ENCODE measurements around the gene CMAS.
"Not testable (repeated sequence)": the region's sequence is repeated elsewhere in the genome, so short reads cannot be mapped to it uniquely, and the experiment has no call there.

Gene CMAS

GRCh38 chr12:22047494-22047893 is 1.5 kb downstream of the CMAS start:
- Histone ChIP-seq H3K27ac (ENCODE audit: low read depth, low read length) (peak overlapping the region; percentile 22), H3K4me3 (ENCODE audit: low read length) (peak overlapping the region; percentile 75), H3K9ac (ENCODE audit: low read depth, low read length) (no peak overlapping the region; the same call in 1 of the 2 replicates)

GRCh38 chr12:22048351-22049041 is 2.5 kb downstream of the CMAS start:
- peaks cover 32% of the 10 kb centered on the region for H3K4me1 ChIP-seq (ENCODE audit: insufficient read depth, low read length)

More at GRCh38 chr12:22047494-22047893, 1.5 kb downstream of the CMAS start:
- Histone ChIP-seq H3K36me3 (ENCODE audit: insufficient read depth, low read length) (peaks cover 17% of the 10 kb centered on the region), H3K4me1 (ENCODE audit: insufficient read depth, low read length) (peaks cover 32% of the 10 kb centered on the region), H3K9me3 (ENCODE audit: insufficient read depth, low read depth, low read length) (no peaks in the 10 kb centered on the region), H3K27me3 (ENCODE audit: insufficient read depth, low read length) (no peaks in the 10 kb centered on the region)
- WGBS, result 91% methylated on average over 1 of the region's 2 CpGs

GRCh38 chr12:22050078-22050477 is 4.1 kb downstream of the CMAS start:
- Histone ChIP-seq H3K9me3 (ENCODE audit: insufficient read depth, low read depth, low read length) (no peaks in the 10 kb centered on the region), H3K9ac (ENCODE audit: low read depth, low read length) (no peak overlapping the region), H3K36me3 (ENCODE audit: insufficient read depth, low read length) (peaks cover 24% of the 10 kb centered on the region), H3K27ac (ENCODE audit: low read depth, low read length) (no peak overlapping the region), H3K27me3 (ENCODE audit: insufficient read depth, low read length) (no peaks in the 10 kb centered on the region), H3K4me1 (ENCODE audit: insufficient read depth, low read length) (peaks cover 32% of the 10 kb centered on the region), H3K4me3 (ENCODE audit: low read length) (no peak overlapping the region)
- 95% methylated on average over 4 of the region's 4 CpGs for WGBS

More at GRCh38 chr12:22048351-22049041, 2.5 kb downstream of the CMAS start:
- H3K9me3 ChIP-seq (ENCODE audit: insufficient read depth, low read depth, low read length), result no peaks in the 10 kb centered on the region
- peak overlapping the region; percentile 75 for H3K4me3 ChIP-seq (ENCODE audit: low read length)
- H3K36me3 ChIP-seq (ENCODE audit: insufficient read depth, low read length), result peaks cover 17% of the 10 kb centered on the region
- 68% methylated on average over 4 of the region's 4 CpGs for WGBS
- H3K27ac ChIP-seq (ENCODE audit: low read depth, low read length), result peak overlapping the region; percentile 73
- 0 out of 2 replicates have a peak overlapping the region, but pooled peaks have one; percentile 11 for H3K9ac ChIP-seq (ENCODE audit: low read depth, low read length)
- no peaks in the 10 kb centered on the region for H3K27me3 ChIP-seq (ENCODE audit: insufficient read depth, low read length)

- Histone ChIP-seq H3K27me3 (ENCODE audit: insufficient read depth, low read length) (no peaks in the 10 kb centered on the region), H3K4me1 (ENCODE audit: insufficient read depth, low read length) (peaks cover 32% of the 10 kb centered on the region), H3K4me3 (ENCODE audit: low read length) (no peak overlapping the region), H3K9ac (ENCODE audit: low read depth, low read length) (no peak overlapping the region), H3K27ac (ENCODE audit: low read depth, low read length) (no peak overlapping the region), H3K36me3 (ENCODE audit: insufficient read depth, low read length) (peaks cover 35% of the 10 kb centered on the region), H3K9me3 (ENCODE audit: insufficient read depth, low read depth, low read length) (no peaks in the 10 kb centered on the region)
These were observed 5.2 kb downstream of the CMAS start for GRCh38 chr12:22051114-22051698.

DNA sequence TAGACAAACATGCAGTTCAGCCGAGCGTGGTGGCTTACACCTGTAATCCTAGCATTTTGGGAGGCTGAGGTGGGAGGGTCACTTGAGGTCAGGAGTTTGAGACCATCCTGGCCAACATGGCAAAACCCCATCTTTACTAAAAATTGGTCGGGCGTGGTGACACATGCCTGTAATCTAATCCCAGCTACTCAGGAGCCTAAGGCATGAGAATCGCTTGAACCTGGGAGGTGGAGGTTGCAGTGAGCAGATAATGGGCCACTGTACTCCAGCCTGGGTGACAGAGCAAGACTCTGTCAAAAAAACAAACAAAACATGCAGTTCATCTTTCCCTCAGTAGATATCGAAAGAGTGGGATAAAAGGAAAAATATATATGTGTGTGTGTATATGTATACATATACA is 7.0 kb downstream of the CMAS start:
- H3K27ac ChIP-seq (ENCODE audit: low read depth, low read length); H3K9me3 ChIP-seq (ENCODE audit: insufficient read depth, low read depth, low read length); H3K9ac ChIP-seq (ENCODE audit: low read depth, low read length); H3K4me3 ChIP-seq (ENCODE audit: low read length); H3K27me3 ChIP-seq (ENCODE audit: insufficient read depth, low read length): not testable (repeated sequence)
- H3K4me1 ChIP-seq (ENCODE audit: insufficient read depth, low read length), result peaks cover 22% of the 10 kb centered on the region
- H3K36me3 ChIP-seq (ENCODE audit: insufficient read depth, low read length), result peaks cover 50% of the 10 kb centered on the region
- 94% methylated on average over 3 of the region's 6 CpGs for WGBS

DNA sequence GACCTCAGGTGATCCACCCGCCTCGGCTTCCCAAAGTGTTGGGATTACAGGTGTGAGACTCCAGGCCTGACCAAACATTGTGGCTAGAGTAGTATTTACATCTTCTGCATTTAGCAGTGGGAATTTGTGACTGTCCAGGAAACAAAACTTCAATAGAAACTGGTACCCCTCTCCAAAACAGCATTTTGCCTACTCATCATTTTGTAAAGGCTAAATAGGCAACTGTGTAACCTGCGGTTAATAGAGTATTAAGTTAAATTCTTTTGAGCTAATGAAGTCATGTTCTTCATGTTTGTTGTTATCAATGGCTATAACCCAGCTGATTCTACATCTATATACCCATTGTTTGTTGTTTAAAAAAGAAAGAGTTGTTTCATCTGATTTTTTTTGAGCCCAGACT is 8.1 kb downstream of the CMAS start:
- no peak overlapping the region for H3K27ac ChIP-seq (ENCODE audit: low read depth, low read length)
- H3K36me3 ChIP-seq (ENCODE audit: insufficient read depth, low read length), result peaks cover 57% of the 10 kb centered on the region
- WGBS, result 97% methylated on average over 2 of the region's 3 CpGs
- H3K27me3 ChIP-seq (ENCODE audit: insufficient read depth, low read length), result no peaks in the 10 kb centered on the region
- peaks cover 11% of the 10 kb centered on the region for H3K4me1 ChIP-seq (ENCODE audit: insufficient read depth, low read length)
- no peaks in the 10 kb centered on the region for H3K9me3 ChIP-seq (ENCODE audit: insufficient read depth, low read depth, low read length)
- no peak overlapping the region for H3K4me3 ChIP-seq (ENCODE audit: low read length)
- H3K9ac ChIP-seq (ENCODE audit: low read depth, low read length), result no peak overlapping the region

GRCh38 chr12:22056607-22057006 is 10.6 kb downstream of the CMAS start:
- Histone ChIP-seq H3K4me1 (ENCODE audit: insufficient read depth, low read length) (no peaks in the 10 kb centered on the region), H3K27ac (ENCODE audit: low read depth, low read length) (no peak overlapping the region), H3K4me3 (ENCODE audit: low read length) (no peak overlapping the region), H3K9ac (ENCODE audit: low read depth, low read length) (no peak overlapping the region), H3K9me3 (ENCODE audit: insufficient read depth, low read depth, low read length) (no peaks in the 10 kb centered on the region), H3K36me3 (ENCODE audit: insufficient read depth, low read length) (peaks cover 68% of the 10 kb centered on the region), H3K27me3 (ENCODE audit: insufficient read depth, low read length) (no peaks in the 10 kb centered on the region)
- WGBS, result 100% methylated on average over 2 of the region's 2 CpGs

- H3K4me1 ChIP-seq (ENCODE audit: insufficient read depth, low read length), result no peaks in the 10 kb centered on the region
- no peak overlapping the region for H3K4me3 ChIP-seq (ENCODE audit: low read length)
- H3K9ac ChIP-seq (ENCODE audit: low read depth, low read length), result no peak overlapping the region
- 91% methylated on average over 2 of the region's 2 CpGs for WGBS
- no peak overlapping the region for H3K27ac ChIP-seq (ENCODE audit: low read depth, low read length)
- no peaks in the 10 kb centered on the region for H3K27me3 ChIP-seq (ENCODE audit: insufficient read depth, low read length)
- H3K9me3 ChIP-seq (ENCODE audit: insufficient read depth, low read depth, low read length), result no peaks in the 10 kb centered on the region
- peaks cover 96% of the 10 kb centered on the region for H3K36me3 ChIP-seq (ENCODE audit: insufficient read depth, low read length)
These were observed 14.1 kb downstream of the CMAS start for GRCh38 chr12:22059976-22060647.

DNA sequence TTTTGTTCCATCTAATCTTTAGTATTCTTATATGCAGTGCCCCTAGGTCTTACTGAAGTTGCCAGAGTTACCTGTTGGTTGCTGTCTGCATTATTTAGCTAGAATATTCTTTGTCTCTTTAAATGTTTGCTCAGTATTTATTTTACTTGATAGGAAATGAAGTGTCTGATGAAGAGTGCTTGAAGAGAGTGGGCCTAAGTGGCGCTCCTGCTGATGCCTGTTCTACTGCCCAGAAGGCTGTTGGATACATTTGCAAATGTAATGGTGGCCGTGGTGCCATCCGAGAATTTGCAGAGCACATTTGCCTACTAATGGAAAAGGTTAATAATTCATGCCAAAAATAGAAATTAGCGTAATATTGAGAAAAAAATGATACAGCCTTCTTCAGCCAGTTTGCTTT is 18.9 kb downstream of the CMAS start:
- no peak overlapping the region for H3K27ac ChIP-seq (ENCODE audit: low read depth, low read length)
- no peak overlapping the region for H3K4me3 ChIP-seq (ENCODE audit: low read length)
- no peaks in the 10 kb centered on the region for H3K27me3 ChIP-seq (ENCODE audit: insufficient read depth, low read length)
- no peak overlapping the region for H3K9ac ChIP-seq (ENCODE audit: low read depth, low read length)
- no peaks in the 10 kb centered on the region for H3K4me1 ChIP-seq (ENCODE audit: insufficient read depth, low read length)
- no peaks in the 10 kb centered on the region for H3K9me3 ChIP-seq (ENCODE audit: insufficient read depth, low read depth, low read length)
- 95% methylated on average over 4 of the region's 4 CpGs for WGBS
- H3K36me3 ChIP-seq (ENCODE audit: insufficient read depth, low read length), result peaks cover 68% of the 10 kb centered on the region

DNA sequence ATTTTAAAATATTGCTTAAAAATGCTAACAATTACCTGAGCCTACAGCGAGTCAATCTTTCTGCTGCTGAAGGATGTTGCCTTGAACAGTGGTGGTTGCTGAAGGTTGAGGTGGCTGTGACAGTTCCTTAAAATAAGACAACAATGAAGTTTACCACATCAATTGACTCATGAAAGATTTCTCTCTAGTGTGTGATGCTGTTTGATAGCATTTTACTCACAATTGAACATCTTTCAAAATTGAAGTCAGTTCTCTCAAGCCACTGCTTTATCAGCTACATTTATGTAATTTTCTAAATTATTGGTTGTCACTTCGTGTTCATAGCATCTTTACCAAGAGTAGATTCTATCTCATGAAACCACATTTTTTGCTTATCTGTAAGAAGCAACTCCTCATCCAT is 20.3 kb downstream of the CMAS start:
- H3K9ac ChIP-seq (ENCODE audit: low read depth, low read length), result no peak overlapping the region
- H3K4me1 ChIP-seq (ENCODE audit: insufficient read depth, low read length), result no peaks in the 10 kb centered on the region
- WGBS, result 100% methylated on average over 2 of the region's 2 CpGs

DNA sequence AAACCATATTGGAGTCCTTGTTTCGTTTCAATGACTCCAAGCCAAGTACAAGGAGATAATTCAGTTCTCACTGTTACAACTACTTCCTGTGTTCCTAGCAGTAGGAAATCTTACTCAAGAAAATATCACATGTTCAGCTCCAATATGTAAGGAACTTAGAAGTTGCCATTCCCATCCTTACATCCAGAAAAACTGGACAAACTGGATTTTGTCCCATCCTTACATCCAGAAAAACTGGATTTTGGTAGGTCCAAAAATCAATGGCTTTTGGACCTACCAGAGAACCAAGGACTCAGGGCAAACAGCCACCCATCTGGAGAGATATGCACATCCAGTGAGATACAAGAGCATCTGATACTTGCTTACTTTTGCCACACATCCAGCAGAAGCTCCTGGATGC is 23.8 kb downstream of the CMAS start:
- no peaks in the 10 kb centered on the region for H3K4me1 ChIP-seq (ENCODE audit: insufficient read depth, low read length)
- 100% methylated on average over 1 of the region's 1 CpG for WGBS
- no peak overlapping the region for H3K9ac ChIP-seq (ENCODE audit: low read depth, low read length)
- H3K27ac ChIP-seq (ENCODE audit: low read depth, low read length), result no peak overlapping the region
- no peaks in the 10 kb centered on the region for H3K27me3 ChIP-seq (ENCODE audit: insufficient read depth, low read length)
- H3K4me3 ChIP-seq (ENCODE audit: low read length), result no peak overlapping the region
- peaks cover 5% of the 10 kb centered on the region; the same call in 1 of the 2 replicates for H3K9me3 ChIP-seq (ENCODE audit: insufficient read depth, low read depth, low read length)
- H3K36me3 ChIP-seq (ENCODE audit: insufficient read depth, low read length), result peaks cover 19% of the 10 kb centered on the region

More for the DNA sequence above, 20.3 kb downstream of the CMAS start:
- no peaks in the 10 kb centered on the region for H3K27me3 ChIP-seq (ENCODE audit: insufficient read depth, low read length)
- H3K9me3 ChIP-seq (ENCODE audit: insufficient read depth, low read depth, low read length), result no peaks in the 10 kb centered on the region
- no peak overlapping the region for H3K4me3 ChIP-seq (ENCODE audit: low read length)
- H3K36me3 ChIP-seq (ENCODE audit: insufficient read depth, low read length), result peaks cover 54% of the 10 kb centered on the region
- H3K27ac ChIP-seq (ENCODE audit: low read depth, low read length), result no peak overlapping the region

Data from HUES64 (cell line).